IMR-90 (cell line): Measurements from ENCODE around the gene GPR15. TPM values are rescaled to one million over a fixed set of nuclear protein-coding genes. Genes with fewer than 3 reads are reported as not detected.
"Not testable (repeated sequence)": the region's sequence is repeated elsewhere in the genome, so short reads cannot be mapped to it uniquely, and the experiment has no call there.

Experiments
- ATAC-seq: fragments of 200-7000 bp; cut with Tn5 transposase; 2 replicates; pipeline ENCODE4 v1.9.1; 2020; ENCODE audit warnings: low read depth, mild to moderate bottlenecking, moderate library complexity
- BruUV-seq: library from RNA; stranded (reverse); fragments of 400-500 nt; replicated peaks from 2 replicates; lab custom pipeline; 2021; lab: Mats Ljungman, UMichigan
- CTCF ChIA-PET: fragments of 300-600 bp; formaldehyde crosslinking; extraction: SDS; loops from one replicate; lab custom pipeline; 2021; ENCODE audit warnings: antibody characterized with exemption; lab: Yijun Ruan, JAX
- POLR2A ChIA-PET: fragments of 300-600 bp; sonication (Branson Sonifier 250); formaldehyde crosslinking; loops from one replicate; lab custom pipeline; 2022; ENCODE audit warnings: antibody characterized with exemption; ENCODE audit not compliant: unreplicated experiment; lab: Charles Lee
- DNase-seq: peaks from one replicate; pipeline ENCODE4 v3.0.0; 2013
- H2AFZ ChIP-seq: replicated peaks from 2 replicates; pipeline ENCODE3; 2013; ENCODE audit warnings: low read length, mild to moderate bottlenecking; ENCODE audit not compliant: poor library complexity
- H2AK5ac ChIP-seq: 2 replicates; pipeline ENCODE4 v1.6.1; 2013; ENCODE audit warnings: low read depth, low read length, inconsistent platforms
- H2AK9ac ChIP-seq: replicated peaks from 2 replicates; pipeline ENCODE3; 2013; ENCODE audit warnings: mild to moderate bottlenecking, low read depth, low read length, moderate library complexity; ENCODE audit not compliant: poor library complexity
- H2BK120ac ChIP-seq: 2 replicates; pipeline ENCODE4 v1.6.1; 2013; ENCODE audit warnings: low read depth, low read length, inconsistent platforms
- H2BK15ac ChIP-seq: 3 replicates; pipeline ENCODE4 v1.6.1; 2013; ENCODE audit warnings: low read depth, low read length, inconsistent platforms
- H2BK20ac ChIP-seq: 2 replicates; pipeline ENCODE4 v1.6.1; 2013; ENCODE audit warnings: low read depth, mild to moderate bottlenecking, inconsistent platforms, low read length, moderate library complexity
- H2BK5ac ChIP-seq: 2 replicates; pipeline ENCODE4 v1.6.1; 2013; ENCODE audit warnings: mild to moderate bottlenecking, low read depth, low read length, inconsistent platforms; ENCODE audit not compliant: poor library complexity, severe bottlenecking
- H3K14ac ChIP-seq: replicated peaks from 2 replicates; pipeline ENCODE4 v1.6.1; 2013; ENCODE audit warnings: low read depth, low read length, inconsistent platforms
- H3K18ac ChIP-seq: 2 replicates; pipeline ENCODE4 v1.6.1; 2013; ENCODE audit warnings: low read depth, low read length, control low read depth
- H3K23ac ChIP-seq: 2 replicates; pipeline ENCODE4 v1.6.1; 2013; ENCODE audit warnings: low read depth, low read length, inconsistent platforms
- H3K27ac ChIP-seq: 2 replicates; pipeline ENCODE4 v1.5.1; 2013; ENCODE audit warnings: mild to moderate bottlenecking, control low read depth, low read length; ENCODE audit not compliant: insufficient read depth
- H3K27me3 ChIP-seq: 2 replicates; pipeline ENCODE4 v1.6.1; 2013; ENCODE audit warnings: low read length; ENCODE audit not compliant: control insufficient read depth, insufficient read depth
- H3K36me3 ChIP-seq: 2 replicates; pipeline ENCODE4 v1.6.1; 2013; ENCODE audit warnings: low read length, mixed read lengths; ENCODE audit not compliant: control insufficient read depth, insufficient read depth
- H3K4ac ChIP-seq: 2 replicates; pipeline ENCODE4 v1.6.1; 2013; ENCODE audit warnings: low read depth, low read length, inconsistent platforms
- H3K4me1 ChIP-seq: 2 replicates; pipeline ENCODE4 v1.6.1; 2013; ENCODE audit warnings: low read length, mixed read lengths; ENCODE audit not compliant: control insufficient read depth, insufficient read depth
- H3K4me2 ChIP-seq: 2 replicates; pipeline ENCODE4 v1.6.1; 2013; ENCODE audit warnings: low read depth, mild to moderate bottlenecking, control low read depth, low read length, moderate library complexity
- H3K4me3 ChIP-seq: 2 replicates; pipeline ENCODE4 v1.5.1; 2013; ENCODE audit warnings: low read depth, mild to moderate bottlenecking, control low read depth, low read length, moderate library complexity; ENCODE audit not compliant: insufficient read depth
- H3K56ac ChIP-seq: 2 replicates; pipeline ENCODE4 v1.6.1; 2013; ENCODE audit warnings: low read length, inconsistent platforms; ENCODE audit not compliant: insufficient read depth; ENCODE audit errors: extremely low read depth
- H3K79me1 ChIP-seq, 2 experiments: 2 replicates each; pipeline ENCODE4 v1.6.1; 2013; ENCODE audit warnings: low read length in 2 of 2, inconsistent platforms in 1 of 2, low read depth in 1 of 2
- H3K9ac ChIP-seq: 2 replicates; pipeline ENCODE4 v1.6.1; 2013; ENCODE audit warnings: low read depth, low read length, control low read depth
- H3K9me1 ChIP-seq: 2 replicates; pipeline ENCODE4 v1.6.1; 2013; ENCODE audit warnings: low read length, inconsistent platforms; ENCODE audit not compliant: insufficient read depth
- H3K9me3 ChIP-seq: 2 replicates; pipeline ENCODE4 v1.6.1; 2013; ENCODE audit warnings: low read length; ENCODE audit not compliant: control insufficient read depth, insufficient read depth
- H4K20me1 ChIP-seq: 2 replicates; pipeline ENCODE4 v1.6.1; 2013; ENCODE audit warnings: low read length, inconsistent platforms; ENCODE audit not compliant: insufficient read depth
- H4K5ac ChIP-seq: 2 replicates; pipeline ENCODE4 v1.6.1; 2013; ENCODE audit warnings: mild to moderate bottlenecking, low read depth, low read length, control low read depth
- H4K8ac ChIP-seq, 2 experiments: 2 replicates each; pipeline ENCODE4 v1.6.1; 2013; ENCODE audit warnings: low read depth in 2 of 2, low read length in 2 of 2, control low read depth in 1 of 2, inconsistent platforms in 1 of 2
- H4K91ac ChIP-seq: 2 replicates; pipeline ENCODE4 v1.6.1; 2013; ENCODE audit warnings: low read depth, low read length, inconsistent platforms; ENCODE audit not compliant: insufficient read depth
- WGBS, 2 experiments: methylation state at CpG; one replicate each; pipeline versions ENCODE4 v1.1.5 to v1.1.7; 2013; ENCODE audit warnings: missing lambda C conversion rate in 2 of 2; ENCODE audit not compliant: insufficient read length in 1 of 2; ENCODE audit errors: extremely low coverage in 2 of 2; 5-methylcytosine and 5-hydroxymethylcytosine counted together
- dilution Hi-C: fragments of 300-500 bp; cut with HindIII; formaldehyde crosslinking; loops from one replicate; pipeline ENCODE4 v1.14.3; 2018; ENCODE audit warnings: low sequenced_read_pairs; ENCODE audit not compliant: unreplicated experiment
- in situ Hi-C: fragments of 300-500 bp; cut with MboI; formaldehyde crosslinking; loops from 3 replicates; pipeline ENCODE4 v1.14.3; 2019; ENCODE audit warnings: low sequenced_read_pairs, inconsistent platforms, mixed read lengths
- intact Hi-C: fragments of 100-400 bp; cut with micrococcal nuclease; formaldehyde crosslinking; loops from 2 replicates; pipeline ENCODE4 v1.10.0; 2022
- polyA plus RNA-seq, 3 experiments: library from polyadenylated mRNA; depleted of rRNA; stranded (reverse); fragments of >200 nt; gene quantifications; 2 replicates each; pipeline ENCODE4 v1.2.3, GENCODE V29; 2012; ENCODE audit warnings: low replicate concordance in 1 of 3
- total RNA-seq: library from RNA; depleted of rRNA; stranded (reverse); fragments of >200 nt; gene quantifications from 2 replicates; pipeline ENCODE4 v1.2.3, GENCODE V29; 2012

Gene GPR15
- total and polyA plus RNA-seq, 2 of the 4 experiments (the other 2 are of a cell fraction): not detected

- H3K9ac ChIP-seq, H4K5ac ChIP-seq, H4K8ac ChIP-seq, H3K4me3 ChIP-seq, H2AK9ac ChIP-seq, H4K20me1 ChIP-seq, POLR2A ChIA-PET, H3K4me1 ChIP-seq, H2AK5ac ChIP-seq, H3K36me3 ChIP-seq, H2BK15ac ChIP-seq, H3K56ac ChIP-seq, H3K23ac ChIP-seq, H3K27ac ChIP-seq, H3K18ac ChIP-seq, H3K9me1 ChIP-seq, H3K79me1 ChIP-seq, H3K9me3 ChIP-seq, H3K4ac ChIP-seq, H3K14ac ChIP-seq, H2AFZ ChIP-seq, H3K27me3 ChIP-seq, H2BK20ac ChIP-seq, H2BK5ac ChIP-seq, H2BK120ac ChIP-seq, intact Hi-C loops, H4K91ac ChIP-seq, H3K4me2 ChIP-seq, DNase-seq, BruUV-seq, dilution Hi-C loops, ATAC-seq: not testable (repeated sequence)
- CTCF ChIA-PET: interaction anchor here (0.7 kb wide), 1 partner anchor 53 kb away, joined by 3 read pairs; no protein-coding TSS in a partner anchor
- in situ Hi-C loops: loop anchor here (25.0 kb wide), 1 partner anchor 222 kb away; no protein-coding TSS in a partner anchor
- no CpG with 5 or more reads among the region's 2 CpGs for WGBS, 2 experiments
Observed at GRCh38 chr3:98559769-98560168, 28.0 kb downstream of the GPR15 start.
